HUDEP-2 (cell line): ENCODE results near the gene KDM2B.
"Not testable (repeated sequence)": the region's sequence is repeated elsewhere in the genome, so short reads cannot be mapped to it uniquely, and the experiment has no call there.

Source experiments
- DNase-seq, 76 experiments: peaks; one replicate each; lab custom pipeline; 2025; ENCODE audit not compliant: unreplicated experiment in 76 of 76; lab: John Stamatoyannopoulos, UW

KDM2B gene

GRCh38 chr12:121509339-121509738 lies 71.5 kb downstream of the KDM2B start:
- no peak for DNase-seq

- DNase-seq = no peak
These were observed 72.3 kb downstream of the KDM2B start for GRCh38 chr12:121508533-121508932.

GRCh38 chr12:121507984-121508383 lies 72.8 kb downstream of the KDM2B start:
- no peak for DNase-seq

GRCh38 chr12:121507245-121507644 lies 73.6 kb downstream of the KDM2B start:
- DNase-seq = no peak

- no peak for DNase-seq
These were observed 75.3 kb downstream of the KDM2B start for GRCh38 chr12:121505513-121505912.

GRCh38 chr12:121504505-121504904 lies 76.3 kb downstream of the KDM2B start:
- no peak for DNase-seq

GRCh38 chr12:121503395-121503794 lies 77.4 kb downstream of the KDM2B start:
- no peak for DNase-seq

- no peak for DNase-seq
These were observed 78.9 kb downstream of the KDM2B start for GRCh38 chr12:121501946-121502345.

- DNase-seq = peak in 55 of 76 experiments; percentile 2 to 62 (median 40)
These were observed 80.7 kb downstream of the KDM2B start for GRCh38 chr12:121499929-121500793.

GRCh38 chr12:121495746-121496145 lies 85.1 kb downstream of the KDM2B start:
- no peak for DNase-seq

GRCh38 chr12:121494093-121494787 lies 86.6 kb downstream of the KDM2B start:
- DNase-seq = peak in 26 of 76 experiments; percentile 2 to 55 (median 14)

GRCh38 chr12:121490401-121491281 lies 90.2 kb downstream of the KDM2B start:
- no peak for DNase-seq

- DNase-seq = no peak
These were observed 90.9 kb downstream of the KDM2B start for GRCh38 chr12:121489874-121490273.

- no peak for DNase-seq
These were observed 95.9 kb downstream of the KDM2B start for GRCh38 chr12:121484967-121485366.

- DNase-seq = not testable (repeated sequence)
These were observed 96.3 kb downstream of the KDM2B start for GRCh38 chr12:121484564-121484963.

GRCh38 chr12:121483949-121484348 lies 96.9 kb downstream of the KDM2B start:
- no peak for DNase-seq

- no peak for DNase-seq
These were observed 104.3 kb downstream of the KDM2B start for GRCh38 chr12:121476477-121476876.

- no peak for DNase-seq
These were observed 105.5 kb downstream of the KDM2B start for GRCh38 chr12:121475279-121475678.

- no peak for DNase-seq
These were observed 108.5 kb downstream of the KDM2B start for GRCh38 chr12:121472150-121472905.

- no peak for DNase-seq
These were observed 110.1 kb downstream of the KDM2B start for GRCh38 chr12:121470751-121471150.
